Measurements from ENCODE around the gene CMSS1.
"Not testable (repeated sequence)": the region's sequence is repeated elsewhere in the genome, so short reads cannot be mapped to it uniquely, and the experiment has no call there.

DNA sequence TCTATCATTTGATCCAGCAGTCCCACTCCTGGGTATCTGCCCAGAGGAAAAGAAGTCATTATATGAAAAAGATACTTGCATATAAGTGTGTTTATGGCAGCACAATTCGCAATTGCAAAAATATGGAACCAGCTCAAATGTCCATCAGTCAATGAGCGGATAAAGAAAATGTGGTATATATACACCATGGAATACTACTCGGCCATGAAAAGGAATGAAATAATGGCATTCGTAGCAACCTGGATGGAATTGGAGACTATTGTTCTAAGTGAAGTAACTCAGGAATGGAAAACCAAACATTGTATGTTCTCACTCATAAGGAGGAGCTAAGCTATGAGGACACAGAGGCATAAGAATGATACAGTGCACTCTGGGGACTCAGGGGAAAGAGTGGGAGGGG lies 24.3 kb downstream of the CMSS1 start:
- TF ChIP-seq, protein P1, sequence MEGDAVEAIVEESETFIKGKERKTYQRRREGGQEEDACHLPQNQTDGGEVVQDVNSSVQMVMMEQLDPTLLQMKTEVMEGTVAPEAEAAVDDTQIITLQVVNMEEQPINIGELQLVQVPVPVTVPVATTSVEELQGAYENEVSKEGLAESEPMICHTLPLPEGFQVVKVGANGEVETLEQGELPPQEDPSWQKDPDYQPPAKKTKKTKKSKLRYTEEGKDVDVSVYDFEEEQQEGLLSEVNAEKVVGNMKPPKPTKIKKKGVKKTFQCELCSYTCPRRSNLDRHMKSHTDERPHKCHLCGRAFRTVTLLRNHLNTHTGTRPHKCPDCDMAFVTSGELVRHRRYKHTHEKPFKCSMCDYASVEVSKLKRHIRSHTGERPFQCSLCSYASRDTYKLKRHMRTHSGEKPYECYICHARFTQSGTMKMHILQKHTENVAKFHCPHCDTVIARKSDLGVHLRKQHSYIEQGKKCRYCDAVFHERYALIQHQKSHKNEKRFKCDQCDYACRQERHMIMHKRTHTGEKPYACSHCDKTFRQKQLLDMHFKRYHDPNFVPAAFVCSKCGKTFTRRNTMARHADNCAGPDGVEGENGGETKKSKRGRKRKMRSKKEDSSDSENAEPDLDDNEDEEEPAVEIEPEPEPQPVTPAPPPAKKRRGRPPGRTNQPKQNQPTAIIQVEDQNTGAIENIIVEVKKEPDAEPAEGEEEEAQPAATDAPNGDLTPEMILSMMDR (IDR thresholded peaks at IDR 0.05), result not testable (repeated sequence)
- not testable (repeated sequence) for TF ChIP-seq POLR2A (IDR thresholded peaks at IDR 0.05)

Measured in heart left ventricle (tissue), 13 donors.